Skeletal muscle satellite cell (primary cell): ENCODE measurements around the gene RPH3AL.
"Not testable (repeated sequence)": the region's sequence is repeated elsewhere in the genome, so short reads cannot be mapped to it uniquely, and the experiment has no call there.

ENCODE experiments used
- H3K27me3 ChIP-seq: 2 replicates; pipeline ENCODE4 v1.7.0; 2013; ENCODE audit warnings: low read length; ENCODE audit not compliant: control insufficient read depth, insufficient read depth
- H3K36me3 ChIP-seq: 2 replicates; pipeline ENCODE4 v1.7.0; 2013; ENCODE audit warnings: mild to moderate bottlenecking, control low read depth, low read length; ENCODE audit not compliant: insufficient read depth
- H3K4me1 ChIP-seq: 2 replicates; pipeline ENCODE4 v1.7.0; 2013; ENCODE audit warnings: low read length; ENCODE audit not compliant: control insufficient read depth, insufficient read depth
- H3K4me2 ChIP-seq: 2 replicates; pipeline ENCODE4 v1.7.0; 2013; ENCODE audit warnings: mild to moderate bottlenecking, low read length
- H3K4me3 ChIP-seq: 2 replicates; pipeline ENCODE4 v1.7.0; 2013; ENCODE audit warnings: low read length
- H3K9ac ChIP-seq: 2 replicates; pipeline ENCODE4 v1.7.0; 2013; ENCODE audit warnings: mild to moderate bottlenecking, low read depth, low read length, moderate library complexity
- H3K9me3 ChIP-seq: replicated peaks from 2 replicates; pipeline ENCODE4 v1.7.0; 2013; ENCODE audit warnings: mild to moderate bottlenecking, control low read depth, low read length

The RPH3AL gene

GRCh38 chr17:205817-206216 is 146.8 kb downstream of the RPH3AL start:
- H3K4me1 ChIP-seq = no peaks in the 10 kb centered on the region
- H3K4me2 ChIP-seq = no peak overlapping the region
- H3K9me3 ChIP-seq = no peaks in the 10 kb centered on the region
- no peaks in the 10 kb centered on the region for H3K36me3 ChIP-seq
- no peak overlapping the region for H3K9ac ChIP-seq
- peaks cover 28% of the 10 kb centered on the region for H3K27me3 ChIP-seq
- H3K4me3 ChIP-seq = no peak overlapping the region

- Histone ChIP-seq H3K4me1 (no peaks in the 10 kb centered on the region), H3K36me3 (no peaks in the 10 kb centered on the region), H3K27me3 (peaks cover 33% of the 10 kb centered on the region), H3K4me2 (no peak overlapping the region), H3K9ac (no peak overlapping the region), H3K9me3 (no peaks in the 10 kb centered on the region), H3K4me3 (no peak overlapping the region)
Measured at GRCh38 chr17:205148-205669, 147.4 kb downstream of the RPH3AL start.

- no peaks in the 10 kb centered on the region for H3K4me1 ChIP-seq
- H3K9ac ChIP-seq = no peak overlapping the region
- no peak overlapping the region for H3K4me3 ChIP-seq
- H3K9me3 ChIP-seq = no peaks in the 10 kb centered on the region
- H3K4me2 ChIP-seq = no peak overlapping the region
- no peaks in the 10 kb centered on the region for H3K36me3 ChIP-seq
- peaks cover 40% of the 10 kb centered on the region for H3K27me3 ChIP-seq
Measured at GRCh38 chr17:204427-205147, 148.0 kb downstream of the RPH3AL start.

GRCh38 chr17:202501-202951 is 150.1 kb downstream of the RPH3AL start:
- H3K4me3 ChIP-seq = no peak overlapping the region
- H3K27me3 ChIP-seq = peaks cover 49% of the 10 kb centered on the region
- H3K9me3 ChIP-seq = no peaks in the 10 kb centered on the region
- H3K4me1 ChIP-seq = no peaks in the 10 kb centered on the region
- H3K36me3 ChIP-seq = no peaks in the 10 kb centered on the region
- no peak overlapping the region for H3K9ac ChIP-seq
- H3K4me2 ChIP-seq = no peak overlapping the region

GRCh38 chr17:201736-202135 is 150.9 kb downstream of the RPH3AL start:
- not testable (repeated sequence) for H3K9ac ChIP-seq, H3K9me3 ChIP-seq, H3K4me2 ChIP-seq, H3K4me1 ChIP-seq, H3K4me3 ChIP-seq, H3K36me3 ChIP-seq
- H3K27me3 ChIP-seq = peaks cover 53% of the 10 kb centered on the region

GRCh38 chr17:201257-201656 is 151.3 kb downstream of the RPH3AL start:
- peaks cover 57% of the 10 kb centered on the region for H3K27me3 ChIP-seq
- H3K9me3 ChIP-seq, H3K36me3 ChIP-seq, H3K4me2 ChIP-seq, H3K4me3 ChIP-seq, H3K9ac ChIP-seq, H3K4me1 ChIP-seq: not testable (repeated sequence)

- no peak overlapping the region for H3K4me2 ChIP-seq
- H3K36me3 ChIP-seq = no peaks in the 10 kb centered on the region
- H3K9ac ChIP-seq = no peak overlapping the region
- H3K9me3 ChIP-seq = no peaks in the 10 kb centered on the region
- H3K4me3 ChIP-seq = no peak overlapping the region
- H3K27me3 ChIP-seq = peaks cover 58% of the 10 kb centered on the region
- H3K4me1 ChIP-seq = no peaks in the 10 kb centered on the region
Measured at GRCh38 chr17:200586-200985, 152.0 kb downstream of the RPH3AL start.

- no peak overlapping the region for H3K4me3 ChIP-seq
- H3K4me1 ChIP-seq = no peaks in the 10 kb centered on the region
Measured at GRCh38 chr17:199806-200545, 152.6 kb downstream of the RPH3AL start.

GRCh38 chr17:199191-199604 is 153.4 kb downstream of the RPH3AL start:
- H3K4me2 ChIP-seq = no peak overlapping the region
- H3K27me3 ChIP-seq = peaks cover 66% of the 10 kb centered on the region
- H3K9me3 ChIP-seq = no peaks in the 10 kb centered on the region
- H3K4me1 ChIP-seq = no peaks in the 10 kb centered on the region
- no peak overlapping the region for H3K9ac ChIP-seq
- no peak overlapping the region for H3K4me3 ChIP-seq
- H3K36me3 ChIP-seq = no peaks in the 10 kb centered on the region

More at GRCh38 chr17:199806-200545, 152.6 kb downstream of the RPH3AL start:
- no peak overlapping the region for H3K4me2 ChIP-seq
- no peaks in the 10 kb centered on the region for H3K9me3 ChIP-seq
- H3K36me3 ChIP-seq = no peaks in the 10 kb centered on the region
- no peak overlapping the region for H3K9ac ChIP-seq
- peaks cover 60% of the 10 kb centered on the region for H3K27me3 ChIP-seq

GRCh38 chr17:198225-198624 is 154.4 kb downstream of the RPH3AL start:
- peaks cover 66% of the 10 kb centered on the region for H3K27me3 ChIP-seq
- H3K36me3 ChIP-seq, H3K4me3 ChIP-seq, H3K9ac ChIP-seq, H3K4me1 ChIP-seq, H3K9me3 ChIP-seq, H3K4me2 ChIP-seq: not testable (repeated sequence)

- Histone ChIP-seq H3K4me2 (no peak overlapping the region), H3K9me3 (no peaks in the 10 kb centered on the region), H3K36me3 (no peaks in the 10 kb centered on the region), H3K4me3 (no peak overlapping the region), H3K27me3 (peaks cover 59% of the 10 kb centered on the region), H3K9ac (no peak overlapping the region), H3K4me1 (no peaks in the 10 kb centered on the region)
Measured at GRCh38 chr17:197352-197751, 155.3 kb downstream of the RPH3AL start.
